Activated CD4-positive, alpha-beta T cell treated with anti-CD3 and anti-CD28 coated beads, Interleukin-2, Interleukin-6, amounts not matched to agents 100 ng/mL and 50 ng/mL, durations not matched to agents 16 hours and 8 hours (primary cell): ENCODE measurements around the gene ARID1B.
A peak's percentile ranks its signal among the peaks of the same experiment; 100 is the strongest.

Experiments used
- DNase-seq: peaks from one replicate; pipeline ENCODE4 v3.0.0-alpha.2; 2020

The ARID1B gene

DNA sequence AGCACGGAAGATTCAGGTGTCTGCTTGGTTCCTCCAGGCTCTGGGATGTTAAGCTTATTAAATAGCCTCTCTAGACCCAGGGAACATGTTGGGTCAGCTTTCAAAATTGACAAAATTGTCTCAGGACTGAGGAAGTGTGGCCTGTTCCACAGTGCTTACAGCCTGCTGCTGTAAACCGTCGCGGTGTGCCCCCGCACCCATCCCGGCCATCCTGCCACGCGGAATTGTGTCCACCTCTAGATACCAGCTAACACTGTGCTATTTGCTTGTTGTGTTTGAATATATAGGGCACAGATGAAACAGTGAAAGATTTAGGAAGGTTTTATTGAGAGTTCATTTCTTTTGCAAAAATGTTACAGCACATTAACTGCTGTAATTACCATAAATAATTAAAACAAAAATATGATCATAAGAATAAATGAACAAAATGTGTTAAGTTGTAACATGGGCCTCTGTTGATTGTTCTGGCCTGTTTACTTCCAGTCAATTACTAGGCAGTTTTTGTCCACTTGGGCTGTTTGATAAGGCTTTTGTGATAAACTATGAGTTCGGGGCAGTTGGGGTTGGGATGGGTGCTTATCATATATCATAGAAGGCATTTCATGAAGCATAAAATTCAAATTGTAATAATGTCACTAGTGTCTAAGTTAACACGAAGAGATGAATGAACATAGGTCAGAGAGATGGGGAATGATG is 77.4 kb downstream of the ARID1B start:
- no peak for DNase-seq

- DNase-seq, result peak; percentile 79
These were observed 80.4 kb downstream of the ARID1B start for GRCh38 chr6:156857573-156857972.

DNA sequence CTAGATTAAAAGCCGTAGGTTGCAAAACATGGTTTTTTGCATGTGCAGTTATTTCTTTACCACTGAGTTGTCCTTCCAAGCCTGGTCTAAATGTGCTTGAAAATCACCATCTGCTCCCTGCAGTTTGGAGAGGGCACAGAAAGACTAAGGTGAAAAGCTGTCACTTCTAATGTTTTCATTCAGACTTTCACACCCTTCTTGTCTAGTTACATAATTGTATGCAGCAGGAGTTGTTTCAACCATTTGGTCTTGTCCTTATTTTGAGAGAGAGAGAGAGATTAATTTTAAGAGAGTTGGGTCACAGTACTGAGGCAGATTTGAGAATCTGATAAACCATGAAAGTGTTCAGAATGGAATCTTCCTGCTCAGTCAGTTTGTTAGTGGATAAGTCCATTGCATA is 82.5 kb downstream of the ARID1B start:
- no peak for DNase-seq

- peak; percentile 51 for DNase-seq
These were observed 85.5 kb downstream of the ARID1B start for GRCh38 chr6:156862711-156863110.

DNA sequence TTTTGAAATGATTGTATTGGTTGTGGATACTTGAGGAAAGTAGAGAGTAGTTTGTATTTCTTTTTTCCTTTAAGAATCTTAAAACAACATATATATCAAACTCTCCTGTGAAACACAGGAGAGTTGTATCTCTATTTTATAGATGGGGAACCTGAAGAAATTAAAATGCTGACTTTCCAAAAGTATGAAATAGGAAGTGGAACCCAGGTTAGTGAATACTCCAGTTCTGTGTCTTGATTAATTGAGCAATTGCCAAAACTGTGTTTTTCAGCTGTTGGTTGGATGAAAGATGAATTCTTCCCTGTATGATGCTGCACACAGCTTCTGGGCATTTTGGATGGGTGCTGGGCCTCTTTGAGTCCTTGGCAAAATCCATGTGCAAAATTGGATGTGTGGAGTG is 86.3 kb downstream of the ARID1B start:
- no peak for DNase-seq

GRCh38 chr6:156864557-156864956 is 87.4 kb downstream of the ARID1B start:
- no peak for DNase-seq

DNA sequence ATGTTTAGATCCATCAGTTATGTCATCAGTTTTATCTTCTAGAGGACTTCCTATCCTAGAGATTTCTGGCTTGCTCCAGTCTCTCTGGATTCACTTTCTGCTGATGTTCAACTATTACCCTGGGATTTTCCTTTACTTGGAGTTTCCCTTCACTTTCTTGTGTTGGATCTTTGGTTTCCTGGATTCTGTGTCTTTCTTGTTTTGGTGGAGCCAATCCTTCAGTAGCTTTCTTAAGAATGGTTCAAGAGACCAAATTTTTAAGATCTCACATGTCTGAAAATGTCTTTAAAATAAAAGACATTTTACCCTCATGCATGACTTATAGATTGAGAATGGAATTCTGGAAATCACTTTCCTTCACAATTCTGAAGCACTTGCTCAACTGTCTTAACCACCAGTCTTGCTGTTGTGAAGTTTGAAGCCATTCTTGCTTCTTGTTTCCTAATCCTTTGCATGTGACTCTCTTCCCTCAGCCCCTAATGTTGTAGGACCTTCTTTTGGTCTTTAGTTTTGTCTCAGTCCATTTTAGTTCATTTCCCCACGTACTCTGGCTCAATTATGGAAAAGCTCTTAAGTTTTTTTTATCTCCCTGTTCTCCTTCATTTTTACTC is 87.9 kb downstream of the ARID1B start:
- no peak for DNase-seq

DNA sequence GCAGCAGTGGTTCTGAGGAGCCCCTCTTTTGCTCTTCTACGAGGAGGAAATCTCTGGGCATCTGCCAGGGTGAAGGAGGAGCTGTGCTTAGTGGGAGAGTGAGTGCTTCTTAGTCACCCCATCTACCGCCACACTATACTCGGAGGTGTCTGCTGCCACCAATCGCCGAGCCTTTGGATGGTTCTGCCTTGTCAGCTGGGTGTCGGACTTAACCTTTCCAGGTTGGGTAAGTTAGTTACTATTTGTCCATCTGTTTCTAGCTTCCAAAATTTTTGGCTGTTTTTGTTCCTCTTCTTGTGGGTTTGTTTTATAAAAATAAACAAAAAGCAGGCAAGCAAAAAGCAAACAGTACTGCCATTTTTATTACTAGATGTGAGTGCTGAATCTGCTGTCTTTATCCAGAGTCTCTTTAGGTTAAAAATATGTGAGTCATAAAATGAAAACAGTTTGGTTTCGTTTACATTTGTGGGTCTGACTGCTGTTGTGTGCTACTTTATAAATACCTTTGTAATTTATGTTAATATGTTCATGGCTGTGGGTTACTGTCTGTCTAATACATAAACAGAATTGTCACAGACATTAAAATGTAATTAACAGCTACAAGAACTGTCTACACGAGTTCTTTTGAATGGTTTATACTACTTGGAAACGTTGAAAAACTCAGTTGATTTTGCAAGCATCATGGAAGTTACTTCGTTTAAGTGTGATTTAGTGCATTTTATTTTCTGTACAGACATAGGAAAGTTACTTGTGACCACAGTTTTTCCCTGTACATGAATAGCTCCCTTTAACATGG is 89.2 kb downstream of the ARID1B start:
- peak; percentile 34 for DNase-seq

- no peak for DNase-seq
These were observed 89.9 kb downstream of the ARID1B start for GRCh38 chr6:156867121-156867520.

DNA sequence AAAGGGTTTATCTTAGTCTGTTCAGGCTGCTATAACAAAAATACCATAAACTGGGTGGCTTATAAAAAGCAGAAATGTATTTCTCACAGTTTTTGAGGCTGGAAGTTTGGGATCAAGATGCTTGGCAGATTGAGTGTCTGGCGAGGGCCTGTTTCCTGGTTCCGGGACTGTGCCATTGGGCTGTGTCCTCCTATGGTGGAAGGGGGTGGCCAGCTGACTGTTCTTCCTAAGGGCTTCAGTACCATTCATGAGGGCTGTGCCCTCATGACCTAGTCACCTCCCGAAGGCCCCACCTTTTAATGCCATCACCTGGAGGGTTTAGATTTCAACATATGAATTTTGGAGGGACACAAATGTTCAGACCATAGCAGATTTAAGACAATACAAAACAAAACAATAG is 91.2 kb downstream of the ARID1B start:
- no peak for DNase-seq

GRCh38 chr6:156869980-156870398 is 92.8 kb downstream of the ARID1B start:
- no peak for DNase-seq

- DNase-seq, result no peak
These were observed 93.9 kb downstream of the ARID1B start for GRCh38 chr6:156870924-156871539.

- DNase-seq, result no peak
These were observed 95.7 kb downstream of the ARID1B start for GRCh38 chr6:156872903-156873302.

DNA sequence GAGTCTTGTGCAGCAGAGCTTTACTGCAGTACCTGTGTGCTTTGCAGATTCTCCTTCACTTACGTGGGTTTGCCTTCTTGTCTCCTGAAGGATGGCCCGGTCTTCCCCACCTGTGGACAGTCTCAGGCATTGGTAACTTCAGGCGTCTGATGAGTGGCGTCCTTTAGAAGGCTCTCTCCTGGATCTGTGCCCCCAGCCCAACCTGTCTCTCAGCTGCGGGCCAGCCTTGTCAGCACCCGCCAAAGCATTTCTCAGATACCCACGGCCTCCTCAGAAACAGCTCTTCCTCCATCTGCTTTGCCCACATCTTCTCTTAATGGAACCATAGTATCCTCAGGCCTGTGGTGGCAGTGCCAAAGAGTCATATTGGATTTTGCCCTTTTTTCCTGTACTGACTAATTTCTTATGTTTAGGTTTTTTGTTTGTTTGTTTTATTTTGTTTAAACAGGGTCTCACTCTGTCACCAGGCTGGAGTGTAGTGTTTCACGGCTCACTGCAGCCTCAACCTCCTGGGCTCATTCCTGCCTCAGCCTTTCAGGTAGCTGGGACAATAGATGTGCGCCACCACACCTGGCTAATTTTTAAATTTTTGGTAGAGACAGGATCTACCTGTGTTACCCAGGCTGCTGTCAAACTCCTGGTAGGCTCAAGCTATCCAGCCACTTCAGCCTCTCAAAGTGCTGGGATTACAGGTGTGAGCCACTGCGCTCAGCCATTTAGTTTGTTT is 96.6 kb downstream of the ARID1B start:
- DNase-seq, result no peak

GRCh38 chr6:156875062-156875461 is 97.9 kb downstream of the ARID1B start:
- DNase-seq, result peak; percentile 20

- DNase-seq, result no peak
These were observed 99.1 kb downstream of the ARID1B start for GRCh38 chr6:156876302-156876701.

- DNase-seq, result no peak
These were observed 100.1 kb downstream of the ARID1B start for GRCh38 chr6:156877126-156877863.

GRCh38 chr6:156878681-156879080 is 101.5 kb downstream of the ARID1B start:
- DNase-seq, result no peak

- no peak for DNase-seq
These were observed 102.0 kb downstream of the ARID1B start for GRCh38 chr6:156879186-156879585.

DNA sequence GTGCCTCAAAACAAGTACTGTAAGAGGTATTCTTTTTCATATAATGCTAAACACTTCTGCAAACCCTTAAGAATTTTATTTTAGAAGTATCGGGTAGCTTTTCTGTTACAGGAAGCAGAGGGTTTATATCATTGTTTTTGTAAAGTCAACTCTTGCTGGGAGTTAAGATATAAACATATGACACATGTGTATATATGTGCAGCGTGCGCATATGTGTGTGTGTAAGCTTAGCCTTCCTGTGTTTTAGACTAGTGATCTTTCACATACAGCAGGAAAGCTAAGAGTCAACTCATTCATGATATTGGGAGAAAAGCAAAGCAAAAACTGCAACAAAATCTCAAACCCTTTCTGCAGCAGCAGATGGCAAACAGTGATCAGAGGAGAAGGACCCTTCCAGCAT is 102.4 kb downstream of the ARID1B start:
- DNase-seq, result no peak

DNA sequence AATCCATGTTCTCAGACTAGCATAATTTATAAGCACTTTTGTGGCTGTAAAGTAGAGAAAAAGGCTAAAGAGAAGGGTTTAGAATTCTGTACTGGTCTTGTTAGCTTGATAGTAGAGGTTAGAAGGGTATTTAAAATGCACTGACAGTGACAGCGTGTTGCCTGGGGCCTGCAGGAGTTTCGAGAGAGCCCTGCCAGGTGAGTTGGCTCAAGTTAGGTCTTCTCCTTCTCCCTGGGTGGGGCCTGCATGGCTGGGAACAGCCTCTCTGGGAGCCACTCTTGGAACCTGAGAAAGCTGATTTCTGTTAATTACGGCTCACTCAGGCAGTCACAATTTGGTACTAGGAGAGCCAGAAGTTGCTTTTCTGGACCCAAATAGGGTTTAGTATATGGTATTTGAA is 103.7 kb downstream of the ARID1B start:
- DNase-seq, result no peak
